GM21717 (cell line): Measurements from ENCODE around the gene SPTBN4.
"Not testable (repeated sequence)": the region's sequence is repeated elsewhere in the genome, so short reads cannot be mapped to it uniquely, and the experiment has no call there.

Source experiments
- ATAC-seq: cut with Tn5 transposase; IDR thresholded peaks from one replicate; pipeline ENCODE4 v1.9.1; 2021; ENCODE audit warnings: mild to moderate bottlenecking, moderate library complexity; ENCODE audit not compliant: unreplicated experiment

SPTBN4 gene

GRCh38 chr19:40466985-40467734 is at the start of gene SPTBN4:
Gene SPTBN4, plus strand, starts transcription at chr19:40467001. Its CDS starts 5,621 bp downstream, at chr19:40472622.
- ATAC-seq = no peak

GRCh38 chr19:40417643-40417981 is 49.2 kb upstream of the SPTBN4 start:
- no peak for ATAC-seq

- no peak for ATAC-seq
Measured at GRCh38 chr19:40418040-40418439, 48.8 kb upstream of the SPTBN4 start.

GRCh38 chr19:40419066-40419612 is 47.7 kb upstream of the SPTBN4 start:
- no peak for ATAC-seq

GRCh38 chr19:40419780-40420179 is 47.0 kb upstream of the SPTBN4 start:
- ATAC-seq = no peak

- ATAC-seq = no peak
Measured at GRCh38 chr19:40420451-40420765, 46.4 kb upstream of the SPTBN4 start.

- no peak for ATAC-seq
Measured at GRCh38 chr19:40420766-40421765, 45.7 kb upstream of the SPTBN4 start.

GRCh38 chr19:40421993-40422747 is 44.6 kb upstream of the SPTBN4 start:
- no peak for ATAC-seq

GRCh38 chr19:40422748-40423566 is 43.8 kb upstream of the SPTBN4 start:
- no peak for ATAC-seq

- ATAC-seq = no peak
Measured at GRCh38 chr19:40423938-40424337, 42.9 kb upstream of the SPTBN4 start.

GRCh38 chr19:40424637-40425449 is 42.0 kb upstream of the SPTBN4 start:
- no peak for ATAC-seq

GRCh38 chr19:40425450-40426287 is 41.1 kb upstream of the SPTBN4 start, which contains the start of gene SERTAD1:
Gene SERTAD1, minus strand, starts transcription at chr19:40425992. Its CDS starts 2,446 bp downstream, at chr19:40423546.
- ATAC-seq = peak; percentile 79

GRCh38 chr19:40428197-40428596 is 38.6 kb upstream of the SPTBN4 start:
- ATAC-seq = not testable (repeated sequence)

- ATAC-seq = not testable (repeated sequence)
Measured at GRCh38 chr19:40430242-40430641, 36.6 kb upstream of the SPTBN4 start.

- no peak for ATAC-seq
Measured at GRCh38 chr19:40431698-40432097, 35.1 kb upstream of the SPTBN4 start.

GRCh38 chr19:40432760-40433159 is 34.0 kb upstream of the SPTBN4 start:
- ATAC-seq = not testable (repeated sequence)

GRCh38 chr19:40433391-40434216 is 33.2 kb upstream of the SPTBN4 start:
- peak; percentile 39 for ATAC-seq
